Medulla oblongata (tissue), 1 donor: ENCODE measurements around the gene DHDH.
A peak's percentile ranks its signal among the peaks of the same experiment; 100 is the strongest.

Source experiments
- DNase-seq: peaks from one replicate; pipeline ENCODE4 v3.0.0-alpha.2; 2015; ENCODE audit errors: extremely low spot score

Gene DHDH

DNA sequence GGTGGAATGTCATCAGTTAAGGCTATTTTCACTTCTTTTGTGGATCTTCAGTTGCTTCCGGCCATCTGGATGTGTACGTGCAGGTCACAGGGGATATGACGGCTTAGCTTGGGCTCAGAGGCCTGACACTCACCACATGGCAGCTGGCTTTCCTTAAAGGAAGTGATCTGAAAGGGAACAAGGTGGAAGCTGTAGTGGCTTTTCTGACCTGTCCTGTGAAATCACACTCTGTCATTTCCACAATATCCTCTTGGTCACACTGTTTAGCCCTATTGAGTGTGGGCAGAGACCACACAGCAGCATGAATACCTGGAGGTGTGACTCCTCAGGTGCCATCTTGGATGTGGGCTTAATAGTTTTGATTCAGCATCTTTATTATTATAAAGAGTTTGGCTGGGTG is 16.7 kb downstream of the DHDH start:
- DNase-seq, result no peak

DNA sequence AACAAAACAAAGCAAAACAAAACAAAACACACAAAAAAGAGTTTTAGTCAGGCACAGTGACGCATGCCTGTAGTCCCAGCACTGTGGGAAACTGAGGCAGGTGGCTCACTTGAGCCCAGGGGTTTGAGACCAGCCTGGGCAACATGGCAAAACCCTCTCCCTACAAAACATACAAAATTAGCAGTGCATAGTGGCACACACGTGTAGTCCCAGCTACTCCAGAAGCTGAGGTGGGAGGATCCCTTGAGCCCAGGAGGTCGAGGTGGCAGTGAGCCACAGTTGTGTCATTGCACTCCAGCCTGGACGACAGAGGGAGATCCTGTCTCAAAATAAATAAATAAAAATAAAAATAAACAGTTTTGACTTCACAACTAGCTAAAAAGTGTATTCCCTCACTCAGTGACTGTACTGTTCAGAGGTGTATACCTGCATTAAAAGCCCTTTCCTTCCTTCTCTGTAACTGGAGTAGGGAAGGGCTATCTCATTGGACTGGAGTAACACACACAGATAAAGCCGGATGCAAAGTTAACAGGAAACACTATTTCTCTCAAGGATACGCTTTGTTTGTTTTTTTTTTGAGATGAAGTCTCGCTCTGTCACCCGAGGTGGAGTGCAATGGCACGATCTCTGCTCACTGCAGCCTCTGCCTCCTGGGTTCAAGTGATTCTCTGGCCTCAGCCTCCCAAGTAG is 17.5 kb downstream of the DHDH start:
- DNase-seq, result no peak

DNA sequence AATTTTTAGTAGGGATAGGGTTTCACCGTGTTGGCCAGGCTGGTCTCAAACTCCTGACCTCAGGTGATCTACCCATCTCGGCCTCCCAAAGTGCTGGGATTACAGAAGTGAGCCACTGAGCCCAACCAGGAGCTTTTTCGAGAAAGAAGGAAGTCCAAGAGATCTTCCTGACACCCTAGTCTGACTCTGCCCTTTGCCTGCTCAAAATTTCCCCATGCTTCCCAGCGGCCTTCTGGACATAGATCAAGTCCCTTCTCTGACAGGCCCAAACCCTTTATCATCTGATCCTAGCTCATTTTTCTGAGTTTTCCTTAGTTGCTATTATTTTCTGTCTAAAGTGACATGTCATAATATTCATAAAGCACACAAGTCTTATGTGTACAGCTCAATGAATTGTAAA is 19.6 kb downstream of the DHDH start:
- no peak for DNase-seq

DNA sequence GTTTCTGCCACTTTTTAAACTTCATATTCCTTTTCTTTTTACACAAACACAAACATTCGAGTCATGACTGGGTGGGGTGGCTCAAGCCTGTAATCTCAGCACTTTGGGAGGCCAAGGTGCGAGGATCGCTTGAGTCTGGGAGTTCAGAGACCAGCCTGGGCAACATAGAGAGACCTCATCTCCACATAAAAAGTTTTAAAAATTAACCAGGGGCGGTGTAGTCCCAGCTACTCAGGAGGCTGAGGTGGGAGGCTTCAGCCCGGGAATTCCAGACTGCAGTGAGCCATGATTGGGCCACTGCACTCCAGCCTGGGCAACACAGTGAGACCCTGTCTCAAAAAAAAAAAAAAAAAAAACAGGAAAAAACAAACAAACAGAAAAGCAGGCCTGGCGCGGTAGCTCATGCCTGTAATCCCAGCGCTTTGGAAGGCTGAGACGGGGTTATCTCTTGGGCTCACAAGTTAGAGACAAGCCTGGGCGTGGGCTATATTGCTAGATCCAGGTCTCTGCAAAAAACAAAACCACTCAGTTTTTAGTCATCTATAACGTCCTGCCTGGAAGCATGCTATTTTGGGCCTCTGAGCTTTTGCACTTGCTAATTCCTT is 20.6 kb downstream of the DHDH start:
- DNase-seq, result no peak

DNA sequence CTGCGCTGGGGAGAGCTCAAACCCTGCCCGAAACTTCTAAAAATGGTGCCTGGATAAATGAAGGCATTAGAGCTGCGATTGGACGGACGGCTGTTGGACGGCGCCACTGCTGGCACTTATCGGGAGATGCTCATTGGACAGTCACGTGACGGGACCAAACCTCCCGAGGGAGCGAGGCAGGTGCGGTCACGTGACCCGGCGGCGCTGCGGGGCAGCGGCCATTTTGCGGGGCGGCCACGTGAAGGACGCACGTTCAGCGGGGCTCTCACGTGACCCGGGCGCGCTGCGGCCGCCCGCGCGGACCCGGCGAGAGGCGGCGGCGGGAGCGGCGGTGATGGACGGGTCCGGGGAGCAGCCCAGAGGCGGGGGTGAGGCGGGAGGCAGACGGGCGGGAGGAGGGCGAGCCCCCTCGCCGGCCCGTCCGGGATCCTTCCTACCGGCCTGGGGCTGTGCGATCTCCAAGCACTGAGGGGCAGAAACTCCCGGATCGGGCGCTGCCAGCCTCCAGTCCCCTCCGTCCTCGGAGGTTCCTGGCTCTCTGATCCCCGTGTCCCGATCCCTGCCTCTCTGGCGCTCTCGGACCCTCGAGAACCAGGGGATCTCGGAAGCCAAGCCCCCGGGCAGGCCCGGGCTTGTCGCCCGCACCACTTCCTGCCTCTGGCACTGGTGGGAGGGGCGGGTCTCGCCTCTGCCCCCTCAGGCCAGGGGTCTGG is 21.3 kb downstream of the DHDH start, which contains the start of gene BAX:
TSS of gene BAX (plus strand) at position 281 of the 713 bp plus-strand sequence. CDS start at position 335, 54 bp downstream.
- DNase-seq, result peak; percentile 91

DNA sequence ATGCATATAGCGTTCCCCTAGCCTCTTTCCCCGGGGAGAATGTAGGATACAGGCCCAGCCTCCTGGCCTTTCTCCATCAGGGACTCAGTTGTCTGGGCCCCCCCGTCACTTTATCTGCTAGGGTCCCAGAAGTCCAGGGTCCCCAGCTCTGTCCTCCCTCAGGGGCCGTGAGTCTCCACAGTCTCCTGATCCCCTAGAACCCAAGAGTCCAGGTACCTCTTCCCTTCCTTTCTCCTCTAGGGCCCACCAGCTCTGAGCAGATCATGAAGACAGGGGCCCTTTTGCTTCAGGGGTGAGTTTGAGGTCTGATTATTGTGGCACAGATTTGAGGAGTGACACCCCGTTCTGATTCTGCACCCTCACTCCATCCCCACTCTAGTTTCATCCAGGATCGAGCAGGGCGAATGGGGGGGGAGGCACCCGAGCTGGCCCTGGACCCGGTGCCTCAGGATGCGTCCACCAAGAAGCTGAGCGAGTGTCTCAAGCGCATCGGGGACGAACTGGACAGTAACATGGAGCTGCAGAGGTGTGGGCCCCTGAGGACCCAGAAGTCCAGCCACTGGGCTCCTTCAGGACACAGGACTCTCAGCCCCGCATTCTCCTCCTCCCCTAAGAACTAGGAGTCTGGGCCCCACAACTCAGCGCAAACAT is 21.9 kb downstream of the DHDH start:
- no peak for DNase-seq

DNA sequence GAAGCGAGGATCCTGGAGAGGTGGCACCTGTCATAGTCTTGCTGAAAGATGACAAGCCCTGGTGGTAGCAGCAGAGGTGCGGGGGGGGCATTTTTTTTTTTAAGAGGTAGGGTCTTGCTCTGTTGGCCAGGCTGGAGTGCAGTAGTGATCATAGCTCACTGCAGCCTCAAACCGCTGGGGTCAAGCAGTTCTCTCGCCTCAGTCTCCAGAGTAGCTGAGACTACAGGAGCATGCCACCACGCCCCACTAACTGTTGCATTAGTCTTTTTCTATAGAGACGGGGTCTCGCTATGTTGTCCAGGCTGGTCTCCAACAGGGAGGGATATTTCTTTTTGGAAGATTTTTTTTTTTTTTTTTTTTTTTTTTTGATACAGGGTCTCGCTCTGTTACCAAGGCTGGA is 24.5 kb downstream of the DHDH start:
- DNase-seq, result no peak

DNA sequence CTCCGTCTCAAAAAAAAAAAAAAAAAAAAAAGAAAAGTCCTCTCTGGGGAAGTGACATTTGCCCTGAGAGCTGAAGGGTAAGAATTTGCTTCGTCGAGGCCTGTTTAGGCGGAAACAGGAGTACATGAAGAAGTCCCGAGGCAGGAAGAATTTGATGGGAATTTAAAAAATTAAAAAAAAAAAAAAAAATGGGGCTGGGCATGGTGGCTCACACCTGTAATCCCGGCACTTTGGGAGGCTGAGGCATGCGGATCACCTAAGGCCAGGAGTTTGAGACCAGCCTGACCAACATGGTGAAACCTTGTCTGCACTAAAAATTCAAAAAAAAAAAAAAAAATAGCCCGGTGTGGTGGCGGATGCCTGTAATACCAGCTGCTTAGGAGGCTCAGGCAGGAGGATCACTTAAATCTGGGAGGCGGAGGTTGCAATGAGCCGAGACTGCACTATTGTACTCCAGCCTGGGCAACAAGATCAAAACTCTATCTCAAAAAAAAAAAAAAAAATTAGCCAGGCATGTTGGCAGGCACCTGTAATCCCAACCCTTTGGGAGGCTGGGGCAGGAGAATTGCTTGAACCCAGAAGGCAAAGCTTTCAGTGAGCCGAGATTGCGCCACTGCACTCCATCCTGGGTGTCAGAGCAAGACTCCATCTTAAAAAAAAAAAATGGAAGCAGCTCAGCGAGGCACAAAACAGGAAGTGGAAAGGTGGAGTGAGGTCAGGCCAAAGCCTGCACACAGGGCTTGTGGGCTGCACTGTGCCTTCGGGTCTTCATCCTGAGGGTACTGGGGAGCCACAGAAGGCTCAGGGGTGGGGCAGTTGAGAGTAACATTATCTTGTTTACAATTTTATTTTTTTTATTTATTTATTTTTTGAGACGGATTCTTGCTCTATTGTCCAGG is 26.1 kb downstream of the DHDH start:
- no peak for DNase-seq

DNA sequence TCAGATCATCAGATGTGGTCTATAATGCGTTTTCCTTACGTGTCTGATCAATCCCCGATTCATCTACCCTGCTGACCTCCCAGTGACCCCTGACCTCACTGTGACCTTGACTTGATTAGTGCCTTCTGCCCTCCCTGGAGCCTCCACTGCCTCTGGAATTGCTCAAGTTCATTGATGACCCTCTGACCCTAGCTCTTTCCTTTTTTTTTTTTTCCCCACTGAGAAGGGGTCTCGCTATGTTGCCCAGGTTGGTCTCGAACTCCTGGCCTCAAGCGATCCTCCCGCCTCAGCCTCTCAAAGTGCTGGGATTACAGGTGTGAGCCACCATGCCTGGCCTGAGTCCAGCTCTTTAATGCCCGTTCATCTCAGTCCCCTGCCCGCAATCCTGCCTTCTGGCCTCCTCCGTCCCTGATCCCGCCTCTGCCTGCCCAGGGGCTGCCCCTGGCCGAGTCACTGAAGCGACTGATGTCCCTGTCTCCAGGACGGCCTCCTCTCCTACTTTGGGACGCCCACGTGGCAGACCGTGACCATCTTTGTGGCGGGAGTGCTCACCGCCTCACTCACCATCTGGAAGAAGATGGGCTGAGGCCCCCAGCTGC is 27.7 kb downstream of the DHDH start:
- DNase-seq, result no peak

DNA sequence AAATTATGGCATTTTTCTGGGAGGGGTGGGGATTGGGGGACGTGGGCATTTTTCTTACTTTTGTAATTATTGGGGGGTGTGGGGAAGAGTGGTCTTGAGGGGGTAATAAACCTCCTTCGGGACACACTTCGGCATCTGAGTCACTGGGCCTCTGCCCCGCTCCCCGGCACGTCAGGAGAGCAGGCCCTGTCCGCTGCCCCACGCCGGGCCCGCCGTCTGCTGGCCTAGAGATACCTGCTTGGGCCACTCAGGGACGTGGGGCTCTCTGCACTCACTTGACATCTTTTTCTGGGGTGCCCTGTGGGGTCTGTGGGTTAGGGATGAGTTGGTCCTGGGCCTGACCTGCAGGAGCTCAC is 28.2 kb downstream of the DHDH start:
- DNase-seq, result no peak

DNA sequence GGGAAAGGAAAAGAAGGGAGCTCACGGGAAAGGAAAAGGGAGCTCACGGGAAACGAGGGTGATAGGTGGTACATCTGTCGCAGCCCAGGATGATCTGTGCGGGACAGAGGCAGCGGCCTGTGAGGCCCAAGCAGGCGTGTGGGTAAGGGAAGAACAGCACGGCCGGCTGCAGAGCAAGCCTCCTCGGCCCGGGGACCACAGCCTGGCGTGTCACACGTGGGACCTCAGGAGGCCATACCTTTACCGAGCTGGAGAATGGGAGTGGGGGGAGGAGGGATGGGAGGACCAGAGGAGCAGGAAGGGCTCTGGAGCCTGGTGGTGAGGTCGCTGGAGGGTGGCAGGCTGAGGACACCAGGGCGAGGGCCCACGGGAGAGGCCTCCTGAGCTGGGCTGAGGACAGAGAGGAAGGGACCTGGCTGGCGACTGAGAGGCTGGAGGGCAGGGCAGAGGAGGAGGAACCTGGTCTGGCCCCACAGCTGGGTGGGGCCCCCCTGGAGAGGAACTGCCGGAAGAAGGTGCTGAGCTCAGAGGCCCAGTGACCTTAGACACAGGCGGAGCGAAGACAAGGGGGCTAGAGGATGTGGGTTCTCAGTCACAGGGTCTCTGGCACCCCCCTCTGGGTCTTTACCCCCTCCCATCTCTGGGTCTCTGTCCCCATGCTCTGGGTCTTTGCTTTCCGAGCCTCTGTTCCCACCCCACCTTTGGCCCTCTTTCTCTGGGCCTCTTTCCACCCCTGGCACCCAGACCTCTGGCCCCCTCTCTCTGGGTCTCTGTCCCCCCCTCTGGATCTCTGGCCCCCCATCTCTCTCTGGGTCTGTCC is 28.7 kb downstream of the DHDH start:
- peak; percentile 59 for DNase-seq

DNA sequence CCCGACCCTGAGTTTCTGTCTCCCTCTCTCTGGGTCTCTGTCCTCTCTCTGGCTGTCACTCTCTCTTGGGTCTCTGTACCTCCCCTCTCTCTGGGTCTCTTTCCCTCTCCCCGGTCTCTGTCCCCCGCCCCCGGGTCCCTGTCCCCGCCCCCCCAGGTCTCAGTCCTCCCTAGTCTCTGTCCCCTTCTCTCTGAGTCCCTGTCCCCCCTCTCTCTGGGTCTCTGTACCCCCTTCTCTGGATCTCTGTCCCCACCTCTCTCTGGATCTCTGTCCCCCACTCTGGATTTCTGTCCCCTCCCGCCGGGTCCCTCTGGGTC is 29.3 kb downstream of the DHDH start:
- DNase-seq, result no peak

DNA sequence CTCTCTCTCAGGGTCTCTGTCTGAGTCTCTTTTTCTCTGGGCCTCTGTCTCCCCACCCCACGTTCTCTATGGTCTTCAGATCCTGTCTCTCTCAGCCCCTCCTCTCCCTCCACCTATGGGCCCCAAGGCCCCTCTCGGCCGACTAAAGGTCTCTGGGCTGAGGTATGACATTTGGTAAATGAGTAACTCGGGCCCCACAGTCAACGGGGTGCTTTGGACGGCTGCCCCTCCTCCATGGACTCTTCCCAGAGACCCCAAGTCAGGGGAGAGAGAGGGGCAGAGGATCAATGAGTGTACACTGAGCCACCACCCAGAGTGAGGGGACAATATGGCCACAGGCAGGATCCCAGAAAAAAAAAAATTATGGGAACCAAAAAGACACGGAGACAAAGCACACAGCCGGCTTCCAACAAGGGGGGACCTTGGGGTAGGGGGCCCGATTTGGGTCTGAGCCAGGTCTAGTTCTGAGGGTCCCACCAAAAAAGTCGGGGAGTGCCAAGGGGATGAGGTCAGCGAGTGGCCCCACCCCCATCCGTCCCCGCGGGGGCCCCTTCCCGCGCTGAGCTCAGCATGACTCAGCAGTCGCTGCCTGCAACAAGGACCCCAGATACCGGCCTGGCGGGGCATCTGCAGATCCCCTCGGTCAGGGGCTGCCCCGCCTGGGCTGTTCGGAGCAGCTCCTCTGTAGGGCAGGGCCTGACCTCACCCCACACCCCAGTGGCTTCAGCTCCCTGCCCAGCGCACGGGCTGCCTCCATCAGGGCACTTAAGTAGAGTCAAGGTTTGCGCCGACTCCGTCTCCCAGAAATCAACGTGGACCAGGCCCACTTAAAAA is 30.1 kb downstream of the DHDH start:
- peak; percentile 82 for DNase-seq

DNA sequence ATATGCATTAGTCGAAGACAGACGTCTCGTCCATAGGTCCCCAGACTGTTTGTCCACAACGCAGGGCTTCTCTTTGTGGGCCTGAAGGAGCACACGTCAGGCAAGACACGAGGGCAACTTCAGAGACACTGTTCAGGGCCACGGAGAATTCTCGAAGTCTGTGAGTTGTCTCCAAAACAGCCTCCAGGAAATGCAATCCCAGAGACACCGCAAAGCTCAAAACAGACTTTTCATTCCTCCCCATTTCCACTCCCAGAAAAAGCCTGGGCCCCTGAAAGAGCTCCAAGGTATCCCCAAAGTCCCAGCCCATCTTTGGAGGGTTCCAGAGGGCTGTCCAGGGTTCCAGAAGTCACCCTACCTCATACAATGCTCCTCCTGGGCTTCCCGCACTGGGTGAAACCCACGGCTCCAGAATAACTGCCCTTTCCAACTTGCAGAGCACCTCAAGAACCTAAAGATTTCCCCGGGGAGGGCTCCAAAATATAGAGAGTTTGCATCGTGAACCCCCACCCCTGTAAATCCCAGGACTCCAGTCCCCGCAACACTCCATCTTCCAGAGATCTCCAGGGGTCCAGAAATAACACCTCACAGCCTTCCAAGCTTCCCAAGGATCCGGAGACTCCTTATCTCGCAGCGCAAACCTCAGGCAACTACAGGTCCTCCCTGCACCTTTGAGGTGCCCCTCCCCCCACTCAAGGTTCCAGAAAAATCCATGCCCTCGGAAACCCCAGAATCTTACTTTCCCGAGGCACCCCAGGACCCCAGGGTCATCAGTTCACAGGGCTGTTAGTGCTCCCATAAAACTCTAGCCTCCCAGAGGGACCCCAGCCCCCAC is 30.9 kb downstream of the DHDH start:
- DNase-seq, result peak; percentile 69

DNA sequence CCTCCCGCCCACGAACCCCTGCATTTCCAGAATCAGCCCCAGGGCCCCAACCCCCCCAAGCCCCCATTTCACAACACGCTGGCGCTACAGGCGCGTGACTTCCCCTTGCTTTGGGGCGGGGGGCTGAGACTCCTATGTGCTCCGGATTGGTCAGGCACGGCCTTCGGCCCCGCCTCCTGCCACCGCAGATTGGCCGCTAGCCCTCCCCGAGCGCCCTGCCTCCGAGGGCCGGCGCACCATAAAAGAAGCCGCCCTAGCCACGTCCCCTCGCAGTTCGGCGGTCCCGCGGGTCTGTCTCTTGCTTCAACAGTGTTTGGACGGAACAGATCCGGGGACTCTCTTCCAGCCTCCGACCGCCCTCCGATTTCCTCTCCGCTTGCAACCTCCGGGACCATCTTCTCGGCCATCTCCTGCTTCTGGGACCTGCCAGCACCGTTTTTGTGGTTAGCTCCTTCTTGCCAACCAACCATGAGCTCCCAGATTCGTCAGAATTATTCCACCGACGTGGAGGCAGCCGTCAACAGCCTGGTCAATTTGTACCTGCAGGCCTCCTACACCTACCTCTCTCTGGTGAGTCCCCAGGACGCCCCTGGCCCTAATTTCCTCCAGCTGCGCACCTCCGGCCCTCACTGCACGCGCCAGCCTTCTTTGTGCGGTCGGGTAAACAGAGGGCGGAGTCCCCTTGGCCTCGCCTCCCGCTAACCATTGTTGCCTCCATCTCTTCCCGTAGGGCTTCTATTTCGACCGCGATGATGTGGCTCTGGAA is 31.7 kb downstream of the DHDH start, which contains the start of gene FTL:
TSS of gene FTL (plus strand) at position 270 of the 766 bp plus-strand sequence. CDS start at position 469, 199 bp downstream.
- peak; percentile 99 for DNase-seq

DNA sequence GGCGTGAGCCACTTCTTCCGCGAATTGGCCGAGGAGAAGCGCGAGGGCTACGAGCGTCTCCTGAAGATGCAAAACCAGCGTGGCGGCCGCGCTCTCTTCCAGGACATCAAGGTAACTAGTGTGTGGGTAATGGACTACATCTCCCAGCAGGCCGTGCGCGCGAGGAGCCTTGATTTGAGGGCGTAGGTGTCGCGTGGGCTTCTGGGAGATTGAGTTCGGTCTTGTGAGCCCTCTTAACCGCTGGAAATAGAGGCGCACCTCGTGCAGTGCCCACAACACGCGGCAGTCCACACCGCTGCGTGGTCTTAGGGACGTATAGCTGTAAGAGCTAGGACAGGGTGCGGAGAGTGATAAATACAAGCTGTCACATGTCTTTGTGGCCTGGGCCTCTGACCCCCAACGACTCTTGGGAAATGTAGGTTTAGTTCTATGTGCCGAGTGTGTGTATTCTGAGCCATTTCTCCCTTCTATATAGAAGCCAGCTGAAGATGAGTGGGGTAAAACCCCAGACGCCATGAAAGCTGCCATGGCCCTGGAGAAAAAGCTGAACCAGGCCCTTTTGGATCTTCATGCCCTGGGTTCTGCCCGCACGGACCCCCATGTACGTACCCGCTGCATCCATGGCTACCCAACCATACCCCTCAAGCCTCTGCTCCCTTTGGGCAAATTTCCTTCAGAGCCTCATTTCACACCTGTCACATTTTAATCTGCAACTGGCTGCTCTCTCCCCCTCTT is 32.5 kb downstream of the DHDH start:
- DNase-seq, result peak; percentile 91
